Endothelial cell of umbilical vein (primary cell): ENCODE results near the gene SYNE1. TPM values are rescaled to one million over a fixed set of nuclear protein-coding genes. Genes with fewer than 3 reads are reported as not detected.

ENCODE experiments used
- BruUV-seq: library from RNA; stranded (reverse); fragments of 400-500 nt; replicated peaks from 2 replicates; lab custom pipeline; 2021; lab: Mats Ljungman, UMichigan
- CTCF ChIA-PET: fragments of 300-600, 350-600 bp; sonication (Branson Sonifier 250); formaldehyde crosslinking; loops from one replicate; lab custom pipeline; 2021; ENCODE audit warnings: antibody characterized with exemption, inconsistent platforms; lab: Charles Lee
- POLR2A ChIA-PET: fragments of 300-600, 350-600 bp; sonication (Branson Sonifier 250); formaldehyde crosslinking; loops from one replicate; lab custom pipeline; 2021; ENCODE audit warnings: antibody characterized with exemption, inconsistent platforms; lab: Charles Lee
- DNase-seq: peaks from one replicate; pipeline ENCODE4 v3.0.0-alpha.2; 2011; ENCODE audit warnings: low read depth, low spot score
- FAIRE-seq: peaks from 2 replicates; lab custom pipeline; 2011; peaks lifted over from hg19 to GRCh38; lab: Jason Lieb, UNC
- H2AFZ ChIP-seq: 2 replicates; pipeline ENCODE4 v1.6.0; 2012; ENCODE audit warnings: low read depth, low read length, control low read depth, inconsistent platforms
- H3K27ac ChIP-seq: 2 replicates; pipeline ENCODE4 v1.5.1; 2011; ENCODE audit warnings: low read depth, mild to moderate bottlenecking, control low read depth, low read length, moderate library complexity; ENCODE audit not compliant: insufficient read depth
- H3K27me3 ChIP-seq, 2 experiments: 2 replicates each; pipeline versions ENCODE4 v1.6.0 to v1.6.1; 2011; ENCODE audit warnings: low read length in 2 of 2, mixed read lengths in 1 of 2; ENCODE audit not compliant: control insufficient read depth in 2 of 2, insufficient read depth in 2 of 2
- H3K36me3 ChIP-seq, 2 experiments: 2 replicates in 1 of 2; 3 replicates in 1 of 2; pipeline ENCODE4 v1.5.1; 2011; ENCODE audit warnings: low read length in 2 of 2, mild to moderate bottlenecking in 1 of 2, moderate library complexity in 1 of 2; ENCODE audit not compliant: control insufficient read depth in 2 of 2, insufficient read depth in 2 of 2; ENCODE audit errors: extremely low read depth in 1 of 2
- H3K4me1 ChIP-seq: 3 replicates; pipeline ENCODE4 v1.5.1; 2011; ENCODE audit warnings: mild to moderate bottlenecking, low read length; ENCODE audit not compliant: control insufficient read depth, insufficient read depth; ENCODE audit errors: extremely low read depth
- H3K4me2 ChIP-seq: 2 replicates; pipeline ENCODE4 v1.6.1; 2011; ENCODE audit warnings: low read length, control low read depth, mixed read lengths; ENCODE audit not compliant: insufficient read depth
- H3K4me3 ChIP-seq, 3 experiments: fragments of 200-600 bp in 1 of 3; sonication (generic), shearing (Covaris generic) in 1 of 3; replicated peaks in 1 of 3; 2 replicates each; pipeline ENCODE4 v1.5.1; 2011 to 2016; ENCODE audit warnings: control low read depth in 3 of 3, low read length in 3 of 3, mild to moderate bottlenecking in 2 of 3, inconsistent platforms in 1 of 3, low read depth in 1 of 3, moderate library complexity in 1 of 3; ENCODE audit not compliant: insufficient read depth in 1 of 3
- H3K79me2 ChIP-seq: 2 replicates; pipeline ENCODE4 v1.6.0; 2012; ENCODE audit warnings: low read length, inconsistent platforms; ENCODE audit not compliant: control insufficient read depth, insufficient read depth
- H3K9ac ChIP-seq: replicated peaks from 2 replicates; pipeline ENCODE3; 2011; ENCODE audit warnings: low read length, control low read depth; ENCODE audit not compliant: insufficient read depth; ENCODE audit errors: extremely low read depth
- H3K9me1 ChIP-seq: replicated peaks from 3 replicates; pipeline ENCODE4 v1.6.0; 2011; ENCODE audit warnings: mild to moderate bottlenecking, low read length; ENCODE audit not compliant: control insufficient read depth, insufficient read depth; ENCODE audit errors: extremely low read depth
- H3K9me3 ChIP-seq: replicated peaks from 2 replicates; pipeline ENCODE4 v1.5.1; 2012; ENCODE audit warnings: low read length, inconsistent platforms; ENCODE audit not compliant: control insufficient read depth, insufficient read depth
- H4K20me1 ChIP-seq: replicated peaks from 2 replicates; pipeline ENCODE3; 2011; ENCODE audit warnings: mild to moderate bottlenecking, low read length; ENCODE audit not compliant: control insufficient read depth, insufficient read depth; ENCODE audit errors: extremely low read depth
- CTCF ChIP-seq, 2 donors: IDR thresholded peaks; 1 replicate in 1 of 2; 2 replicates in 1 of 2; pipeline ENCODE4 v1.5.1; 2011; ENCODE audit warnings: low read length in 2 of 2, mild to moderate bottlenecking in 2 of 2, moderate library complexity in 2 of 2, control low read depth in 1 of 2, inconsistent platforms in 1 of 2, low read depth in 1 of 2; ENCODE audit not compliant: insufficient read depth in 1 of 2; ENCODE audit errors: extremely low read depth in 1 of 2
- EZH2 ChIP-seq: IDR thresholded peaks from 2 replicates; pipeline ENCODE4 v1.6.1; 2012; ENCODE audit warnings: borderline replicate concordance, low read depth, mild to moderate bottlenecking, moderate library complexity, low read length, inconsistent platforms; ENCODE audit not compliant: severe bottlenecking
- FOS ChIP-seq: IDR thresholded peaks from 2 replicates; pipeline ENCODE4 v1.6.1; 2011; ENCODE audit warnings: mild to moderate bottlenecking, low read length, moderate library complexity, borderline replicate concordance; ENCODE audit not compliant: insufficient read depth
- MAX ChIP-seq: IDR thresholded peaks from 2 replicates; pipeline ENCODE4 v1.6.1; 2011; ENCODE audit not compliant: insufficient read depth, insufficient read length
- MYC ChIP-seq: IDR thresholded peaks from one replicate; pipeline ENCODE4 v1.6.1; 2011; ENCODE audit warnings: mild to moderate bottlenecking, low read depth, low read length
- POLR2AphosphoS5 ChIP-seq: IDR thresholded peaks from 2 replicates; pipeline ENCODE4 v1.6.1; 2012; ENCODE audit warnings: low read depth, mild to moderate bottlenecking, control low read depth, low read length, moderate library complexity; ENCODE audit not compliant: insufficient read depth
- dilution Hi-C: fragments of 300-500 bp; cut with MboI; formaldehyde crosslinking; loops from one replicate; pipeline ENCODE4 v1.15.0; 2019; ENCODE audit warnings: low sequenced_read_pairs; ENCODE audit not compliant: extremely low pct_ligation_motif_present
- intact Hi-C: fragments of 100-400 bp; cut with micrococcal nuclease; formaldehyde crosslinking; loops from one replicate; pipeline ENCODE4 v1.10.0; 2022
- polyA plus RNA-seq, 4 experiments: library from polyadenylated mRNA; depleted of rRNA in 3 of 4; stranded (reverse) in 3 of 4; unstranded in 1 of 4; fragments of >200 nt; gene quantifications; 2 replicates each; pipeline versions ENCODE4 v1.2.1 to v1.2.3, GENCODE V29; 2011 to 2012; ENCODE audit warnings: missing spikeins in 1 of 4
- total RNA-seq: library from RNA; stranded (reverse); gene quantifications from 2 replicates; pipeline ENCODE4 v1.2.3, GENCODE V29; 2021

The SYNE1 gene
- total and polyA plus RNA-seq, 2 donors (not counting 3 experiments of a cell fraction or from before 2014, with no cell fraction given): 26.5 to 52.3 TPM

- no peak overlapping the region for H3K9ac ChIP-seq
- no peak overlapping the region for H3K27ac ChIP-seq
- no peaks in the 10 kb centered on the region for H3K9me1 ChIP-seq
- no peaks in the 10 kb centered on the region for H3K27me3 ChIP-seq
- FAIRE-seq (no peak), DNase-seq (no peak)
- H3K36me3 ChIP-seq: no peaks in the 10 kb centered on the region
- no peak overlapping the region for H2AFZ ChIP-seq
- no TSS peak for BruUV-seq
- POLR2A ChIA-PET: no interaction called here
- CTCF ChIA-PET: no interaction called here
- H3K4me1 ChIP-seq: no peaks in the 10 kb centered on the region
- H3K9me3 ChIP-seq: no peaks in the 10 kb centered on the region
- dilution Hi-C loops: no loop called here
- intact Hi-C loops: no loop called here
- no peaks in the 10 kb centered on the region for H3K79me2 ChIP-seq
- H4K20me1 ChIP-seq: no peaks in the 10 kb centered on the region
- TF ChIP-seq POLR2AphosphoS5: no peak
- TF ChIP-seq CTCF (IDR thresholded peaks at IDR 0.05; ENCODE audit: extremely low read depth in 1 of 2, insufficient read depth in 1 of 2, low read depth in 1 of 2, low read length in 2 of 2): no peak
- no peak for TF ChIP-seq MYC
- no peak for TF ChIP-seq FOS
- no peak for TF ChIP-seq MAX
- TF ChIP-seq EZH2: no peak
- H3K4me3 ChIP-seq: no peak overlapping the region
- no peak overlapping the region for H3K4me2 ChIP-seq
Measured at GRCh38 chr6:152170313-152170701, 466.9 kb downstream of the SYNE1 start.
